GM12878 (cell line): ENCODE results near the gene MROH2A. TPM values are rescaled to one million over a fixed set of nuclear protein-coding genes. Genes with fewer than 3 reads are reported as not detected.

Experiments
- ATAC-seq: fragments of 200-7000 bp; cut with Tn5 transposase; 3 replicates; pipeline ENCODE4 v1.9.1; 2020; ENCODE audit warnings: mild to moderate bottlenecking, moderate library complexity
- BruUV-seq: library from RNA; stranded (reverse); fragments of 400-500 nt; replicated peaks from 2 replicates; lab custom pipeline; 2021; lab: Mats Ljungman, UMichigan
- CTCF ChIA-PET: fragments of 300-600 bp; sonication (Branson Sonifier 250); formaldehyde crosslinking; extraction: SDS; loops from one replicate; lab custom pipeline; 2021; ENCODE audit warnings: inconsistent platforms; lab: Yijun Ruan, JAX
- POLR2A ChIA-PET: fragments of 350-600 bp; formaldehyde crosslinking; extraction: SDS; loops from one replicate; lab custom pipeline; 2021; ENCODE audit warnings: inconsistent platforms; lab: Charles Lee
- RAD21 ChIA-PET: fragments of 300-600 bp; sonication (Branson Sonifier 250); formaldehyde crosslinking; loops from one replicate; lab custom pipeline; 2023; ENCODE audit warnings: antibody characterized with exemption; ENCODE audit not compliant: unreplicated experiment; lab: Charles Lee
- SMC1A ChIA-PET: fragments of 300-600 bp; sonication (Branson Sonifier 250); formaldehyde crosslinking; loops from one replicate; lab custom pipeline; 2023; ENCODE audit not compliant: unreplicated experiment, uncharacterized antibody; lab: Charles Lee
- DNase-seq: peaks from one replicate; pipeline ENCODE4 v3.0.0-alpha.2; 2011; ENCODE audit warnings: low read depth, low spot score
- FAIRE-seq: peaks from 3 replicates; lab custom pipeline; 2011; peaks lifted over from hg19 to GRCh38; lab: Jason Lieb, UNC
- H2AFZ ChIP-seq: 2 replicates; pipeline ENCODE4 v1.6.0; 2011; ENCODE audit warnings: low read depth, low read length, control low read depth; ENCODE audit not compliant: control insufficient read depth
- H3K27ac ChIP-seq: 2 replicates; pipeline ENCODE4 v1.5.1; 2011; ENCODE audit warnings: control low read depth; ENCODE audit not compliant: control insufficient read depth, insufficient read depth
- H3K27me3 ChIP-seq, 2 experiments: replicated peaks in 1 of 2; 2 replicates each; pipeline versions ENCODE4 v1.6.0 to v1.6.1; 2011; ENCODE audit warnings: low read length in 1 of 2; ENCODE audit not compliant: control insufficient read depth in 2 of 2, insufficient read depth in 2 of 2
- H3K36me3 ChIP-seq, 2 experiments: 2 replicates each; pipeline ENCODE4 v1.5.1; 2011; ENCODE audit warnings: low read length in 1 of 2; ENCODE audit not compliant: control insufficient read depth in 2 of 2, insufficient read depth in 2 of 2
- H3K4me1 ChIP-seq: 2 replicates; pipeline ENCODE4 v1.6.1; 2011; ENCODE audit warnings: mild to moderate bottlenecking, low read length, moderate library complexity, mixed read lengths; ENCODE audit not compliant: control insufficient read depth, insufficient read depth
- H3K4me2 ChIP-seq: 2 replicates; pipeline ENCODE4 v1.6.0; 2011; ENCODE audit warnings: control low read depth; ENCODE audit not compliant: control insufficient read depth, insufficient read depth
- H3K4me3 ChIP-seq: fragments of 200-600 bp; sonication (generic); 2 replicates; pipeline ENCODE4 v1.5.1; 2016
- H3K79me2 ChIP-seq: 2 replicates; pipeline ENCODE4 v1.6.0; 2011; ENCODE audit warnings: low read length; ENCODE audit not compliant: control insufficient read depth, insufficient read depth
- H3K9ac ChIP-seq: 2 replicates; pipeline ENCODE4 v1.8.0; 2011; ENCODE audit warnings: low read length, control low read depth, mixed read lengths; ENCODE audit not compliant: control insufficient read depth, insufficient read depth
- H3K9me3 ChIP-seq: replicated peaks from 3 replicates; pipeline ENCODE4 v1.5.1; 2011; ENCODE audit warnings: mild to moderate bottlenecking, low read length; ENCODE audit not compliant: control insufficient read depth, insufficient read depth
- H4K20me1 ChIP-seq: 2 replicates; pipeline ENCODE4 v1.6.0; 2011; ENCODE audit not compliant: control insufficient read depth, insufficient read depth
- ATF3 ChIP-seq: IDR thresholded peaks from 2 replicates; pipeline ENCODE4 v1.6.1; 2011; ENCODE audit warnings: low read depth, mild to moderate bottlenecking, low read length, moderate library complexity, borderline replicate concordance; ENCODE audit errors: extremely low read depth
- FOS ChIP-seq: IDR thresholded peaks from 3 replicates; pipeline ENCODE4 v1.6.1; 2011; ENCODE audit warnings: borderline replicate concordance; ENCODE audit not compliant: insufficient read length; ENCODE audit errors: extremely low read depth
- HDGF ChIP-seq: fragments of 450-650 bp; IDR thresholded peaks from 2 replicates; pipeline ENCODE4 v1.6.1; 2016; ENCODE audit warnings: antibody characterized with exemption
- MAX ChIP-seq: IDR thresholded peaks from 2 replicates; pipeline ENCODE4 v1.6.1; 2012; ENCODE audit warnings: low read depth, low read length, improper control_type of control experiment
- MEF2A ChIP-seq: IDR thresholded peaks from 2 replicates; pipeline ENCODE4 v1.6.1; 2011; ENCODE audit warnings: low read depth, mild to moderate bottlenecking, low read length, moderate library complexity; ENCODE audit not compliant: insufficient read depth
- MYB ChIP-seq: fragments of 150-350 bp; IDR thresholded peaks from 2 replicates; pipeline ENCODE4 v1.6.1; 2014; ENCODE audit warnings: mild to moderate bottlenecking, low read depth, low read length, borderline replicate concordance
- PAX5 ChIP-seq: IDR thresholded peaks from 2 replicates; pipeline ENCODE4 v1.6.1; 2011; ENCODE audit warnings: low read depth, low read length, borderline replicate concordance
- PRDM15 ChIP-seq: fragments of 450-650 bp; formaldehyde crosslinking; IDR thresholded peaks from 2 replicates; pipeline ENCODE4 v1.4.0; 2020; ENCODE audit warnings: mild to moderate bottlenecking, moderate library complexity
- RCOR1 ChIP-seq: conservative IDR thresholded peaks from 2 replicates; pipeline ENCODE4 v1.6.1; 2012; ENCODE audit warnings: low read depth, low read length, improper control_type of control experiment
- SRF ChIP-seq, 2 experiments: IDR thresholded peaks; 2 replicates each; pipeline ENCODE4 v1.6.1; 2011; ENCODE audit warnings: low read depth in 2 of 2, low read length in 2 of 2, mild to moderate bottlenecking in 1 of 2, moderate library complexity in 1 of 2
- TCF12 ChIP-seq: IDR thresholded peaks from 2 replicates; pipeline ENCODE4 v1.6.1; 2011; ENCODE audit warnings: low read depth, mild to moderate bottlenecking, low read length
- ZBED1 ChIP-seq: IDR thresholded peaks from 2 replicates; pipeline ENCODE4 v1.6.1; 2016; ENCODE audit warnings: borderline replicate concordance
- WGBS: methylation state at CpG from one replicate; pipeline ENCODE4 v1.1.6; 2016; ENCODE audit warnings: low lambda C conversion rate; ENCODE audit not compliant: insufficient replicate concordance, insufficient coverage; ENCODE audit errors: missing lambda C conversion rate; 5-methylcytosine and 5-hydroxymethylcytosine counted together
- in situ Hi-C: fragments of 300-500 bp; cut with MboI; formaldehyde crosslinking; loops from 9 replicates; pipeline ENCODE4 v1.14.3; 2018; ENCODE audit warnings: mixed read lengths
- intact Hi-C: fragments of 100-400 bp; cut with micrococcal nuclease; formaldehyde crosslinking; loops from one replicate; pipeline ENCODE4 v1.14.2; 2022; ENCODE audit not compliant: unreplicated experiment
- polyA plus RNA-seq, 11 experiments: library from polyadenylated mRNA; depleted of rRNA in 4 of 11; unstranded in 6 of 11; stranded (reverse) in 5 of 11; fragments of >200 nt; fragmentation: Nextera tagmentation in 4 of 11; fragmentation: Illumina TruSeq in 1 of 11; extraction: Ambion mirVana in 4 of 11; extraction: Trizol in 1 of 11; gene quantifications; 1 replicate in 1 of 11; 2 replicates in 10 of 11; pipeline versions ENCODE4 v1.2.1 to v1.2.3, GENCODE V29; 2011 to 2016; ENCODE audit warnings: inconsistent platforms in 2 of 11, missing spikeins in 2 of 11, low read depth in 1 of 11
- total RNA-seq, 4 experiments: library from RNA; depleted of rRNA in 3 of 4; stranded (reverse); fragments of >200 nt in 3 of 4; fragmentation: Illumina TruSeq in 1 of 4; extraction: Trizol in 1 of 4; gene quantifications; 2 replicates each; pipeline versions ENCODE4 v1.2.1 to v1.2.3, GENCODE V29; 2013 to 2021
- TF ChIP-seq, protein P1 (sequence below): IDR thresholded peaks from 2 replicates; pipeline ENCODE4 v1.6.1; 2012; ENCODE audit warnings: low read depth, low read length, improper control_type of control experiment

MROH2A gene
- total and polyA plus RNA-seq, 10 of the 15 experiments (the other 5 are each of a cell fraction or from before 2014, with no cell fraction given) = not detected

- TF ChIP-seq FOS = no peak
Observed at GRCh38 chr2:233818639-233819621, 40.8 kb downstream of the MROH2A start (continued).

- RAD21 ChIA-PET = no interaction called here
- no peak overlapping the region for H2AFZ ChIP-seq
- POLR2A ChIA-PET = no interaction called here
Observed at GRCh38 chr2:233819884-233820773, 42.0 kb downstream of the MROH2A start.

More at GRCh38 chr2:233819884-233820773, 42.0 kb downstream of the MROH2A start:
- H3K9me3 ChIP-seq = no peaks in the 10 kb centered on the region
- intact Hi-C loops = no loop called here
- H3K79me2 ChIP-seq = no peaks in the 10 kb centered on the region
- H3K4me1 ChIP-seq = no peaks in the 10 kb centered on the region
- FAIRE-seq (no peak), ATAC-seq (no peak)
- SMC1A ChIA-PET = interaction anchor here (1.0 kb wide), 1 partner anchor 9 kb away, joined by 3 read pairs; no protein-coding TSS in a partner anchor
- TF ChIP-seq, protein P1, sequence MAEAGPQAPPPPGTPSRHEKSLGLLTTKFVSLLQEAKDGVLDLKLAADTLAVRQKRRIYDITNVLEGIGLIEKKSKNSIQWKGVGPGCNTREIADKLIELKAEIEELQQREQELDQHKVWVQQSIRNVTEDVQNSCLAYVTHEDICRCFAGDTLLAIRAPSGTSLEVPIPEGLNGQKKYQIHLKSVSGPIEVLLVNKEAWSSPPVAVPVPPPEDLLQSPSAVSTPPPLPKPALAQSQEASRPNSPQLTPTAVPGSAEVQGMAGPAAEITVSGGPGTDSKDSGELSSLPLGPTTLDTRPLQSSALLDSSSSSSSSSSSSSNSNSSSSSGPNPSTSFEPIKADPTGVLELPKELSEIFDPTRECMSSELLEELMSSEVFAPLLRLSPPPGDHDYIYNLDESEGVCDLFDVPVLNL = no peak
- TF ChIP-seq PRDM15 (CRISPR knock-in tag) = no peak
- TF ChIP-seq PAX5 = no peak
- no peak for TF ChIP-seq SRF (IDR thresholded peaks at IDR 0.05; ENCODE audit: low read depth in 2 of 2, low read length in 2 of 2)
- TF ChIP-seq MYB = no peak
- no peak for TF ChIP-seq MAX
- no peak for TF ChIP-seq TCF12
- no peak for TF ChIP-seq ATF3
- TF ChIP-seq HDGF = no peak
- TF ChIP-seq MEF2A = no peak
- no peak for TF ChIP-seq RCOR1
- no peak for TF ChIP-seq ZBED1
- TF ChIP-seq, all 136 proteins: peak for 0
- BruUV-seq = no TSS peak
- Histone ChIP-seq H4K20me1 (no peaks in the 10 kb centered on the region), H3K4me3 (no peak overlapping the region), H3K36me3 (no peaks in the 10 kb centered on the region), H3K9ac (no peak overlapping the region), H3K27me3 (no peaks in the 10 kb centered on the region; a peak in 3 of 4 replicates), H3K27ac (no peak overlapping the region), H3K4me2 (no peak overlapping the region)
- CTCF ChIA-PET = interaction anchor here (0.5 kb wide), 1 partner anchor 23 kb away, joined by 3 read pairs; no protein-coding TSS in a partner anchor
- in situ Hi-C loops = no loop called here
- DNase-seq = no peak
- 32% methylated on average over 18 of the region's 18 CpGs for WGBS
